Thyroid gland (tissue), 4 donors: Measurements from ENCODE around the gene JMJD1C. TPM values are rescaled to one million over a fixed set of nuclear protein-coding genes. Genes with fewer than 3 reads are reported as not detected.
"Not testable (repeated sequence)": the region's sequence is repeated elsewhere in the genome, so short reads cannot be mapped to it uniquely, and the experiment has no call there.

Experiments
- DNase-seq, 2 donors: peaks; one replicate each; pipeline ENCODE4 v3.0.0-alpha.2; 2019
- H3K27ac ChIP-seq, 3 donors: fragments of 200-600 bp; sonication (generic); 1 replicate in 2 of 3; 2 replicates in 1 of 3; pipeline ENCODE4 v1.5.1; 2016 to 2019; ENCODE audit warnings: mild to moderate bottlenecking in 1 of 3, moderate library complexity in 1 of 3
- H3K27me3 ChIP-seq: fragments of 200-600 bp; sonication (generic); one replicate; pipeline ENCODE4 v1.5.1; 2019
- H3K36me3 ChIP-seq, 2 donors: fragments of 200-600 bp; sonication (generic); one replicate each; pipeline ENCODE4 v1.5.1; 2016 to 2019
- H3K4me1 ChIP-seq, 2 donors: fragments of 200-600 bp; sonication (generic); one replicate each; pipeline ENCODE4 v1.5.1; 2017 to 2019
- H3K4me3 ChIP-seq, 3 donors: fragments of 200-600 bp; sonication (generic); replicated peaks in 1 of 3; 1 replicate in 2 of 3; 2 replicates in 1 of 3; pipeline ENCODE4 v1.5.1; 2016; ENCODE audit warnings: mild to moderate bottlenecking in 1 of 3
- H3K9me3 ChIP-seq: fragments of 200-600 bp; sonication (generic); one replicate; pipeline ENCODE4 v1.5.1; 2017
- CTCF ChIP-seq, 6 experiments: fragments of 200-600 bp in 3 of 6; fragments of 450-650 bp in 3 of 6; sonication (generic) in 3 of 6; IDR thresholded peaks; one replicate each; pipeline ENCODE4 v1.5.1; 2016 to 2019; ENCODE audit warnings: antibody characterized with exemption in 6 of 6, mild to moderate bottlenecking in 2 of 6, inconsistent platforms in 1 of 6, moderate library complexity in 1 of 6
- POLR2A ChIP-seq, 2 donors: fragments of 450-650 bp; IDR thresholded peaks; one replicate each; pipeline ENCODE4 v1.6.1; 2017; ENCODE audit warnings: antibody characterized with exemption in 2 of 2, mild to moderate bottlenecking in 2 of 2, moderate library complexity in 1 of 2
- WGBS, 2 donors: methylation state at CpG; one replicate each; pipeline ENCODE4 v1.1.5; 2017; 5-methylcytosine and 5-hydroxymethylcytosine counted together
- intact Hi-C: fragments of 100-400 bp; cut with DNase I; formaldehyde crosslinking; loops from one replicate; pipeline ENCODE4 v1.15.1; 2023
- total RNA-seq, 4 donors: library from RNA; depleted of rRNA; stranded (reverse); fragments of >200 nt; gene quantifications; one replicate each; pipeline ENCODE4 v1.2.3, GENCODE V29; 2016

Gene JMJD1C
- total RNA-seq, 4 donors from 2014 or later = 120 to 168 (median 136) TPM

GRCh38 chr10:63240807-63241206, 225.0 kb downstream of the JMJD1C start:
- Histone ChIP-seq H3K27me3 (no peaks in the 10 kb centered on the region), H3K4me1 (peaks cover 25 to 46% of the 10 kb centered on the region in 2 donors), H3K36me3 (no peaks in the 10 kb centered on the region), H3K27ac (no peak overlapping the region), H3K4me3 (no peak overlapping the region), H3K9me3 (no peaks in the 10 kb centered on the region)
- DNase-seq = no peak
- WGBS, 2 donors = 82 to 83% methylated on average over 6 of the region's 6 CpGs
- TF ChIP-seq POLR2A (IDR thresholded peaks at IDR 0.05) (no peak), CTCF (IDR thresholded peaks at IDR 0.05) (no peak)
- intact Hi-C loops = no loop called here

GRCh38 chr10:63238501-63238900, 227.3 kb downstream of the JMJD1C start:
- no peak overlapping the region for H3K4me3 ChIP-seq
- intact Hi-C loops = no loop called here
- DNase-seq = no peak
- H3K9me3 ChIP-seq = no peaks in the 10 kb centered on the region
- TF ChIP-seq POLR2A (IDR thresholded peaks at IDR 0.05) = no peak
- no peak for TF ChIP-seq CTCF (IDR thresholded peaks at IDR 0.05)
- 83 to 88% methylated on average over 1 of the region's 1 CpG for WGBS, 2 donors
- no peaks in the 10 kb centered on the region for H3K27me3 ChIP-seq
- no peak overlapping the region for H3K27ac ChIP-seq
- H3K4me1 ChIP-seq = peaks cover 15 to 38% of the 10 kb centered on the region in 2 donors
- H3K36me3 ChIP-seq = no peaks in the 10 kb centered on the region

GRCh38 chr10:63237396-63237795, 228.4 kb downstream of the JMJD1C start:
- H3K27ac ChIP-seq = peak overlapping the region in 2 of 3 donors; percentile 37 to 65
- no peaks in the 10 kb centered on the region for H3K36me3 ChIP-seq
- 93 to 97% methylated on average over 3 of the region's 3 CpGs for WGBS, 2 donors
- DNase-seq = no peak
- H3K9me3 ChIP-seq = no peaks in the 10 kb centered on the region
- peaks cover 17 to 33% of the 10 kb centered on the region in 2 donors for H3K4me1 ChIP-seq
- no peak overlapping the region for H3K4me3 ChIP-seq
- TF ChIP-seq POLR2A (IDR thresholded peaks at IDR 0.05) (no peak), CTCF (IDR thresholded peaks at IDR 0.05) (no peak)
- intact Hi-C loops = no loop called here
- no peaks in the 10 kb centered on the region for H3K27me3 ChIP-seq

GRCh38 chr10:63236113-63236935, 229.5 kb downstream of the JMJD1C start:
- Histone ChIP-seq H3K9me3 (no peaks in the 10 kb centered on the region), H3K4me3 (no peak overlapping the region), H3K27ac (peak overlapping the region; percentile 37 to 75 (median 65)), H3K27me3 (no peaks in the 10 kb centered on the region), H3K4me1 (peaks cover 7 to 23% of the 10 kb centered on the region in 2 donors), H3K36me3 (no peaks in the 10 kb centered on the region)
- intact Hi-C loops = no loop called here
- WGBS, 2 donors = 93 to 95% methylated on average over 2 of the region's 2 CpGs
- TF ChIP-seq POLR2A (IDR thresholded peaks at IDR 0.05) (no peak), CTCF (IDR thresholded peaks at IDR 0.05) (no peak)
- DNase-seq = no peak

GRCh38 chr10:63235136-63235535, 230.6 kb downstream of the JMJD1C start:
- H3K27ac ChIP-seq, H3K4me3 ChIP-seq, DNase-seq, H3K27me3 ChIP-seq, H3K9me3 ChIP-seq, intact Hi-C loops, H3K36me3 ChIP-seq: not testable (repeated sequence)
- H3K4me1 ChIP-seq = peaks cover 4 to 16% of the 10 kb centered on the region in 2 donors
- 89 to 97% methylated on average over 10 of the region's 10 CpGs for WGBS, 2 donors
